Choroid plexus epithelial cell (primary cell): ENCODE measurements around the gene CAB39L.

Source experiments
- DNase-seq: peaks from one replicate; pipeline ENCODE4 v3.0.0-alpha.2; 2010; ENCODE audit warnings: low read depth
- H3K4me3 ChIP-seq: 2 replicates; pipeline ENCODE4 v1.5.1; 2011; ENCODE audit warnings: low read depth, mild to moderate bottlenecking, control low read depth, low read length, moderate library complexity
- CTCF ChIP-seq: conservative IDR thresholded peaks from 2 replicates; pipeline ENCODE4 v1.5.1; 2011; ENCODE audit warnings: low read depth, mild to moderate bottlenecking, control low read depth, inconsistent platforms, low read length, moderate library complexity

Gene CAB39L

GRCh38 chr13:49443704-49444523 is at the start of gene CAB39L, which contains the start of gene SETDB2:
Gene CAB39L, minus strand, starts transcription at chr13:49444064. Its CDS starts 61,154 bp downstream, at chr13:49382910.
Gene SETDB2, plus strand, starts transcription at chr13:49444274. Its CDS starts 7,620 bp downstream, at chr13:49451894.
- peak; percentile 51 for TF ChIP-seq CTCF
- DNase-seq, result peak; percentile 100
- H3K4me3 ChIP-seq, result peak within 1 kb of the TSS; percentile 87

- DNase-seq, result no peak
- no peak for TF ChIP-seq CTCF
- H3K4me3 ChIP-seq, result no peak overlapping the region
These were observed 44.7 kb upstream of the CAB39L start for GRCh38 chr13:49488563-49488962.

- no peak overlapping the region for H3K4me3 ChIP-seq
- DNase-seq, result no peak
- TF ChIP-seq CTCF, result no peak
These were observed 37.9 kb upstream of the CAB39L start for GRCh38 chr13:49481788-49482187.

GRCh38 chr13:49476529-49476928 is 32.7 kb upstream of the CAB39L start:
- TF ChIP-seq CTCF, result no peak
- no peak overlapping the region for H3K4me3 ChIP-seq
- DNase-seq, result no peak

GRCh38 chr13:49472186-49472585 is 28.3 kb upstream of the CAB39L start:
- TF ChIP-seq CTCF, result no peak
- no peak overlapping the region for H3K4me3 ChIP-seq
- no peak for DNase-seq

- no peak overlapping the region for H3K4me3 ChIP-seq
- no peak for TF ChIP-seq CTCF
- DNase-seq, result no peak
These were observed 22.5 kb upstream of the CAB39L start for GRCh38 chr13:49466292-49466838.
